H1 (cell line): Measurements from ENCODE around the gene PROZ.

ENCODE experiments used
- CEBPB ChIP-seq: IDR thresholded peaks from 2 replicates; pipeline ENCODE4 v1.6.1; 2012; ENCODE audit warnings: low read depth, low read length
- GABPA ChIP-seq: IDR thresholded peaks from 2 replicates; pipeline ENCODE4 v1.6.1; 2011; ENCODE audit warnings: mild to moderate bottlenecking, low read length, moderate library complexity, borderline replicate concordance; ENCODE audit not compliant: insufficient read depth
- MAFK ChIP-seq: IDR thresholded peaks from 2 replicates; pipeline ENCODE4 v1.6.1; 2012; ENCODE audit warnings: low read depth, mild to moderate bottlenecking, improper control_type of control experiment, low read length
- NANOG ChIP-seq: IDR thresholded peaks from 2 replicates; pipeline ENCODE4 v1.6.1; 2011; ENCODE audit warnings: low read length, low read depth, mild to moderate bottlenecking, inconsistent platforms; ENCODE audit not compliant: insufficient read depth, poor library complexity, severe bottlenecking
- POLR2A ChIP-seq, 2 experiments: IDR thresholded peaks; 1 replicate in 1 of 2; 2 replicates in 1 of 2; pipeline ENCODE4 v1.6.1; 2011; ENCODE audit warnings: low read depth in 2 of 2, low read length in 2 of 2, mild to moderate bottlenecking in 2 of 2; ENCODE audit errors: control extremely low read depth in 1 of 2
- TF ChIP-seq, protein P1 (sequence below), 3 experiments: IDR thresholded peaks; 1 replicate in 2 of 3; 2 replicates in 1 of 3; pipeline versions ENCODE4 v1.5.1 to v1.6.1; 2011; ENCODE audit warnings: low read length in 3 of 3, mild to moderate bottlenecking in 3 of 3, inconsistent platforms in 2 of 3, low read depth in 1 of 3, moderate library complexity in 1 of 3; ENCODE audit not compliant: insufficient read depth in 1 of 3; ENCODE audit errors: control extremely low read depth in 1 of 3

DNA sequence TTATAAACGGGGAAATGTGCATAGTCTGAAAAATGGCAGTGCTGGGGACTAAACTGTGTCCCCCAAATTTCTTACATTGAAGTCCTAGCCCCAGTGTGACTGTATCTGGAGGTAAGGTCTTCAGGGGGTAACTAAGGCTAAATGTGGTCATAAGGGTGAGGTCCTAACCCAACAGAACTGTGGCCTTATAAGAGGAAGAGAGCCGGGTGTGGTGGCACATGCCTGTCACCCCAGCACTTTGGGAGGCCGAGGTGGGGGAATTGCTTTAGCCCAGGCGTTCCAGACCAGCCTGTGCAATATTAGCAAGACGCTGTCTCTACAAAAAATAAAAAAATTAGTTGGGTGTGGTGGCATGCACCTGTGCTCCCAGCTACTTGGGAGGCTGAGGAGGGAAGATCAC, 17.8 kb downstream of the PROZ start:
- TF ChIP-seq, protein P1, sequence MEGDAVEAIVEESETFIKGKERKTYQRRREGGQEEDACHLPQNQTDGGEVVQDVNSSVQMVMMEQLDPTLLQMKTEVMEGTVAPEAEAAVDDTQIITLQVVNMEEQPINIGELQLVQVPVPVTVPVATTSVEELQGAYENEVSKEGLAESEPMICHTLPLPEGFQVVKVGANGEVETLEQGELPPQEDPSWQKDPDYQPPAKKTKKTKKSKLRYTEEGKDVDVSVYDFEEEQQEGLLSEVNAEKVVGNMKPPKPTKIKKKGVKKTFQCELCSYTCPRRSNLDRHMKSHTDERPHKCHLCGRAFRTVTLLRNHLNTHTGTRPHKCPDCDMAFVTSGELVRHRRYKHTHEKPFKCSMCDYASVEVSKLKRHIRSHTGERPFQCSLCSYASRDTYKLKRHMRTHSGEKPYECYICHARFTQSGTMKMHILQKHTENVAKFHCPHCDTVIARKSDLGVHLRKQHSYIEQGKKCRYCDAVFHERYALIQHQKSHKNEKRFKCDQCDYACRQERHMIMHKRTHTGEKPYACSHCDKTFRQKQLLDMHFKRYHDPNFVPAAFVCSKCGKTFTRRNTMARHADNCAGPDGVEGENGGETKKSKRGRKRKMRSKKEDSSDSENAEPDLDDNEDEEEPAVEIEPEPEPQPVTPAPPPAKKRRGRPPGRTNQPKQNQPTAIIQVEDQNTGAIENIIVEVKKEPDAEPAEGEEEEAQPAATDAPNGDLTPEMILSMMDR (IDR thresholded peaks at IDR 0.05; ENCODE audit: control extremely low read depth in 1 of 3, insufficient read depth in 1 of 3, low read depth in 1 of 3, low read length in 3 of 3): no peak
- TF ChIP-seq POLR2A (IDR thresholded peaks at IDR 0.05; ENCODE audit: control extremely low read depth in 1 of 2, low read depth in 2 of 2, low read length in 2 of 2): no peak
- TF ChIP-seq CEBPB: no peak
- TF ChIP-seq GABPA: no peak
- no peak for TF ChIP-seq NANOG
- no peak for TF ChIP-seq MAFK
